Cardiac muscle cell (in vitro differentiated cells and primary cell): ENCODE data around the gene PRKAR1B. TPM values are rescaled to one million over a fixed set of nuclear protein-coding genes. Genes with fewer than 3 reads are reported as not detected.

ENCODE experiments used
- DNase-seq, 2 donors: peaks; one replicate each; pipeline versions ENCODE4 v3.0.0 to v3.0.0-alpha.2; 2010 to 2017; ENCODE audit warnings: low read depth in 1 of 2, low spot score in 1 of 2
- H3K27ac ChIP-seq: fragments of 200-600 bp; sonication (generic); 2 replicates; pipeline ENCODE4 v1.5.1; 2016
- H3K27me3 ChIP-seq: fragments of 200-600 bp; sonication (generic); 2 replicates; pipeline ENCODE4 v1.6.0; 2016; ENCODE audit warnings: control low read depth
- H3K36me3 ChIP-seq: fragments of 200-600 bp; sonication (generic); 2 replicates; pipeline ENCODE4 v1.5.1; 2016; ENCODE audit warnings: control low read depth
- H3K4me1 ChIP-seq: fragments of 200-600 bp; sonication (generic); 2 replicates; pipeline ENCODE4 v1.8.1; 2017; ENCODE audit warnings: low read depth, mild to moderate bottlenecking, mixed run types
- H3K4me3 ChIP-seq: fragments of 200-600 bp; sonication (generic); 2 replicates; pipeline ENCODE4 v1.5.1; 2016; ENCODE audit warnings: mild to moderate bottlenecking
- H3K9me3 ChIP-seq: fragments of 200-600 bp; sonication (generic); 2 replicates; pipeline ENCODE4 v1.5.1; 2017; ENCODE audit warnings: low read depth, mild to moderate bottlenecking, control low read depth
- polyA plus RNA-seq: library from polyadenylated mRNA; unstranded; fragments of >200 nt; fragmentation: Nextera tagmentation; extraction: Ambion mirVana; gene quantifications from 2 replicates; pipeline ENCODE4 v1.2.1, GENCODE V29; 2016
- total RNA-seq: library from RNA; depleted of rRNA; stranded (reverse); fragments of >200 nt; gene quantifications from 2 replicates; pipeline ENCODE4 v1.2.3, GENCODE V29; 2016
- TF ChIP-seq, protein P1 (sequence below): IDR thresholded peaks from 2 replicates; pipeline ENCODE4 v1.5.1; 2012; ENCODE audit warnings: low read depth, mild to moderate bottlenecking, low read length

PRKAR1B gene
- total and polyA plus RNA-seq, 2 experiments from 2014 or later: 32.8 to 40.2 TPM

GRCh38 chr7:646951-647350 is 80.1 kb downstream of the PRKAR1B start:
- H3K9me3 ChIP-seq: no peaks in the 10 kb centered on the region
- no peaks in the 10 kb centered on the region for H3K4me1 ChIP-seq
- H3K27ac ChIP-seq: no peak overlapping the region
- no peak for DNase-seq
- no peak overlapping the region for H3K4me3 ChIP-seq
- no peaks in the 10 kb centered on the region for H3K27me3 ChIP-seq
- H3K36me3 ChIP-seq: no peaks in the 10 kb centered on the region
- TF ChIP-seq, protein P1, sequence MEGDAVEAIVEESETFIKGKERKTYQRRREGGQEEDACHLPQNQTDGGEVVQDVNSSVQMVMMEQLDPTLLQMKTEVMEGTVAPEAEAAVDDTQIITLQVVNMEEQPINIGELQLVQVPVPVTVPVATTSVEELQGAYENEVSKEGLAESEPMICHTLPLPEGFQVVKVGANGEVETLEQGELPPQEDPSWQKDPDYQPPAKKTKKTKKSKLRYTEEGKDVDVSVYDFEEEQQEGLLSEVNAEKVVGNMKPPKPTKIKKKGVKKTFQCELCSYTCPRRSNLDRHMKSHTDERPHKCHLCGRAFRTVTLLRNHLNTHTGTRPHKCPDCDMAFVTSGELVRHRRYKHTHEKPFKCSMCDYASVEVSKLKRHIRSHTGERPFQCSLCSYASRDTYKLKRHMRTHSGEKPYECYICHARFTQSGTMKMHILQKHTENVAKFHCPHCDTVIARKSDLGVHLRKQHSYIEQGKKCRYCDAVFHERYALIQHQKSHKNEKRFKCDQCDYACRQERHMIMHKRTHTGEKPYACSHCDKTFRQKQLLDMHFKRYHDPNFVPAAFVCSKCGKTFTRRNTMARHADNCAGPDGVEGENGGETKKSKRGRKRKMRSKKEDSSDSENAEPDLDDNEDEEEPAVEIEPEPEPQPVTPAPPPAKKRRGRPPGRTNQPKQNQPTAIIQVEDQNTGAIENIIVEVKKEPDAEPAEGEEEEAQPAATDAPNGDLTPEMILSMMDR: no peak

- TF ChIP-seq, protein P1: no peak
- H3K4me3 ChIP-seq: no peak overlapping the region
- no peaks in the 10 kb centered on the region for H3K36me3 ChIP-seq
- H3K27ac ChIP-seq: no peak overlapping the region
- no peaks in the 10 kb centered on the region for H3K9me3 ChIP-seq
- DNase-seq: no peak
- H3K27me3 ChIP-seq: no peaks in the 10 kb centered on the region
- H3K4me1 ChIP-seq: no peaks in the 10 kb centered on the region
Observed at GRCh38 chr7:646487-646886, 80.6 kb downstream of the PRKAR1B start.

- Histone ChIP-seq H3K4me3 (no peak overlapping the region), H3K27ac (no peak overlapping the region), H3K4me1 (no peaks in the 10 kb centered on the region), H3K9me3 (no peaks in the 10 kb centered on the region), H3K36me3 (no peaks in the 10 kb centered on the region), H3K27me3 (no peaks in the 10 kb centered on the region)
- TF ChIP-seq, protein P1: no peak
- no peak for DNase-seq
Observed at GRCh38 chr7:645606-646005, 81.5 kb downstream of the PRKAR1B start.

GRCh38 chr7:644381-645305 is 82.4 kb downstream of the PRKAR1B start:
- Histone ChIP-seq H3K9me3 (no peaks in the 10 kb centered on the region), H3K4me1 (no peaks in the 10 kb centered on the region), H3K27me3 (no peaks in the 10 kb centered on the region), H3K4me3 (no peak overlapping the region), H3K27ac (no peak overlapping the region), H3K36me3 (no peaks in the 10 kb centered on the region)
- TF ChIP-seq, protein P1: no peak
- DNase-seq: peak in 1 of 2 donors; percentile 14

GRCh38 chr7:641966-642365 is 85.1 kb downstream of the PRKAR1B start:
- no peak for DNase-seq
- TF ChIP-seq, protein P1: no peak
- no peaks in the 10 kb centered on the region for H3K9me3 ChIP-seq
- no peaks in the 10 kb centered on the region for H3K36me3 ChIP-seq
- no peak overlapping the region for H3K27ac ChIP-seq
- H3K4me1 ChIP-seq: no peaks in the 10 kb centered on the region
- no peak overlapping the region for H3K4me3 ChIP-seq
- no peaks in the 10 kb centered on the region for H3K27me3 ChIP-seq
